ENCODE results near the gene GALP. TPM values are rescaled to one million over a fixed set of nuclear protein-coding genes. Genes with fewer than 3 reads are reported as not detected.
"Not testable (repeated sequence)": the region's sequence is repeated elsewhere in the genome, so short reads cannot be mapped to it uniquely, and the experiment has no call there.

The GALP gene
- total RNA-seq, 6 experiments from 2014 or later, result 0.42 to 0.46 TPM; not detected in 4

- Histone ChIP-seq H3K4me1 (no peaks in the 10 kb centered on the region), H3K27ac (no peak overlapping the region), H3K9me3 (no peaks in the 10 kb centered on the region), H3K36me3 (no peaks in the 10 kb centered on the region), H3K4me3 (no peak overlapping the region), H3K27me3 (no peaks in the 10 kb centered on the region)
- no peak for ATAC-seq
- intact Hi-C loops (cut with DNase I), result no loop called here
- TF ChIP-seq CTCF (IDR thresholded peaks at IDR 0.05) (no peak), POLR2A (IDR thresholded peaks at IDR 0.05) (no peak)
- WGBS (ENCODE audit: insufficient coverage, low coverage, low lambda C conversion rate, missing lambda C conversion rate), result 83% methylated on average over 8 of the region's 12 CpGs
- no peak for DNase-seq
Measured at GRCh38 chr19:56209091-56209490, 33.3 kb downstream of the GALP start.

- H3K27ac ChIP-seq; H3K4me3 ChIP-seq; H3K9me3 ChIP-seq; H3K27me3 ChIP-seq; DNase-seq; H3K4me1 ChIP-seq; intact Hi-C loops (cut with DNase I); H3K36me3 ChIP-seq: not testable (repeated sequence)
- peak in 1 of 4 donors; percentile 25 for ATAC-seq
- 79% methylated on average over 7 of the region's 9 CpGs for WGBS (ENCODE audit: insufficient coverage, low coverage, low lambda C conversion rate, missing lambda C conversion rate)
Measured at GRCh38 chr19:56210036-56210435, 34.2 kb downstream of the GALP start.

GRCh38 chr19:56211718-56212117, 35.9 kb downstream of the GALP start:
- intact Hi-C loops (cut with DNase I), result no loop called here
- no peak for DNase-seq
- TF ChIP-seq POLR2A (IDR thresholded peaks at IDR 0.05) (no peak), CTCF (IDR thresholded peaks at IDR 0.05) (no peak)

GRCh38 chr19:56217039-56217949, 41.5 kb downstream of the GALP start:
- H3K27me3 ChIP-seq, result no peaks in the 10 kb centered on the region
- DNase-seq (peak in 2 of 3 donors; percentile 42 to 52), ATAC-seq (peak; percentile 36 to 52 (median 40))
- no peak for TF ChIP-seq POLR2A (IDR thresholded peaks at IDR 0.05)
- H3K4me3 ChIP-seq, result peak overlapping the region; percentile 18 to 51 (median 28)
- H3K27ac ChIP-seq, result no peak overlapping the region
- H3K4me1 ChIP-seq, result no peaks in the 10 kb centered on the region
- intact Hi-C loops (cut with DNase I), result no loop called here
- H3K36me3 ChIP-seq, result no peaks in the 10 kb centered on the region
- no peaks in the 10 kb centered on the region for H3K9me3 ChIP-seq
- 6% methylated on average over 18 of the region's 79 CpGs for WGBS (ENCODE audit: insufficient coverage, low coverage, low lambda C conversion rate, missing lambda C conversion rate)

More at GRCh38 chr19:56211718-56212117, 35.9 kb downstream of the GALP start:
- Histone ChIP-seq H3K36me3 (no peaks in the 10 kb centered on the region), H3K4me1 (no peaks in the 10 kb centered on the region), H3K4me3 (no peak overlapping the region), H3K27me3 (no peaks in the 10 kb centered on the region), H3K27ac (no peak overlapping the region), H3K9me3 (no peaks in the 10 kb centered on the region)
- WGBS (ENCODE audit: insufficient coverage, low coverage, low lambda C conversion rate, missing lambda C conversion rate), result 50% methylated on average over 4 of the region's 4 CpGs
- ATAC-seq, result no peak

GRCh38 chr19:56218961-56219360, 43.2 kb downstream of the GALP start:
- TF ChIP-seq POLR2A (IDR thresholded peaks at IDR 0.05), result no peak
- TF ChIP-seq CTCF (IDR thresholded peaks at IDR 0.05), result no peak
- Histone ChIP-seq H3K27ac (no peak overlapping the region), H3K36me3 (no peaks in the 10 kb centered on the region), H3K9me3 (no peaks in the 10 kb centered on the region), H3K4me3 (no peak overlapping the region), H3K4me1 (no peaks in the 10 kb centered on the region), H3K27me3 (no peaks in the 10 kb centered on the region)
- intact Hi-C loops (cut with DNase I), result no loop called here
- no peak for ATAC-seq
- DNase-seq, result no peak
- 81% methylated on average over 10 of the region's 10 CpGs for WGBS (ENCODE audit: insufficient coverage, low coverage, low lambda C conversion rate, missing lambda C conversion rate)

All from right lobe of liver (tissue), 6 donors.